Right atrium auricular region (tissue), 2 donors: ENCODE data around the gene CCDC85C. TPM values are rescaled to one million over a fixed set of nuclear protein-coding genes. Genes with fewer than 3 reads are reported as not detected.

Experiments used
- DNase-seq: peaks from one replicate; pipeline ENCODE4 v3.0.0-alpha.2; 2019; ENCODE audit warnings: low spot score
- H3K27ac ChIP-seq, 2 donors: fragments of 200-600 bp; sonication (generic); 1 replicate in 1 of 2; 2 replicates in 1 of 2; pipeline ENCODE4 v1.5.1; 2016 to 2019
- H3K27me3 ChIP-seq, 2 donors: fragments of 200-600 bp; sonication (generic); one replicate each; pipeline versions ENCODE4 v1.5.1 to v1.6.0; 2017 to 2019
- H3K36me3 ChIP-seq: fragments of 200-600 bp; sonication (generic); one replicate; pipeline ENCODE4 v1.5.1; 2016
- H3K4me1 ChIP-seq, 2 donors: fragments of 200-600 bp; sonication (generic); one replicate each; pipeline versions ENCODE4 v1.5.1 to v1.6.0; 2017 to 2019
- H3K4me3 ChIP-seq, 2 donors: fragments of 200-600 bp; sonication (generic); 1 replicate in 1 of 2; 2 replicates in 1 of 2; pipeline ENCODE4 v1.5.1; 2017 to 2019; ENCODE audit warnings: mild to moderate bottlenecking in 1 of 2, moderate library complexity in 1 of 2
- H3K9me3 ChIP-seq, 2 donors: fragments of 200-600 bp; sonication (generic); one replicate each; pipeline ENCODE4 v1.5.1; 2019
- total RNA-seq, 2 donors: library from RNA; depleted of rRNA; stranded (reverse); fragments of >200 nt; gene quantifications; one replicate each; pipeline ENCODE4 v1.1.0, GENCODE V29; 2016
- TF ChIP-seq, protein P1 (sequence below), 2 donors: fragments of 200-600 bp; sonication (generic); IDR thresholded peaks; one replicate each; pipeline ENCODE4 v1.5.1; 2019; ENCODE audit warnings: antibody characterized with exemption in 2 of 2

Gene CCDC85C
- total RNA-seq, 2 donors from 2014 or later = 17.1 to 17.7 TPM

DNA sequence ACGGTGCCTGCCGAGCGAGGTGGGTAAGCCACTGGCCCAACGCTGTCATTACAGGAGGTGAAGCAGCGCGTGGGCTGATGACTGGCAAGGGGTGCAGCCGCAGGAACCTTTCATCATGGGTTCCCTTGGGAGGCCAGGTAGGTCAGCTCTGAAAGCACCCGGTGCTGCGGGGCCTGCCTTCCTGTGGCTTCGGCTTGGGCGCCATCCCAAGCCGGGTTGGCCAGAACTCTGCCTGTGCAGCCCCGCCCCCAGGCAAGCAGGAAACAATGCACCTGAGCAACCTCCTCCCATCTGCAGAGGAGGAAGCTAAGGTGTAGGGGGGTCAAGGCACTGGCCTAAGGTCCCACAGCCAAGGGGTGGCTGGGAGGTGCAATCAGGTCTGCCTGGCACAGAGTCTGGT is 21.0 kb upstream of the CCDC85C start:
- Histone ChIP-seq H3K9me3 (no peaks in the 10 kb centered on the region), H3K27me3 (no peaks in the 10 kb centered on the region), H3K36me3 (no peaks in the 10 kb centered on the region), H3K4me1 (peaks cover 0 to 14% of the 10 kb centered on the region in 2 donors), H3K27ac (no peak overlapping the region), H3K4me3 (no peak overlapping the region)
- TF ChIP-seq, protein P1, sequence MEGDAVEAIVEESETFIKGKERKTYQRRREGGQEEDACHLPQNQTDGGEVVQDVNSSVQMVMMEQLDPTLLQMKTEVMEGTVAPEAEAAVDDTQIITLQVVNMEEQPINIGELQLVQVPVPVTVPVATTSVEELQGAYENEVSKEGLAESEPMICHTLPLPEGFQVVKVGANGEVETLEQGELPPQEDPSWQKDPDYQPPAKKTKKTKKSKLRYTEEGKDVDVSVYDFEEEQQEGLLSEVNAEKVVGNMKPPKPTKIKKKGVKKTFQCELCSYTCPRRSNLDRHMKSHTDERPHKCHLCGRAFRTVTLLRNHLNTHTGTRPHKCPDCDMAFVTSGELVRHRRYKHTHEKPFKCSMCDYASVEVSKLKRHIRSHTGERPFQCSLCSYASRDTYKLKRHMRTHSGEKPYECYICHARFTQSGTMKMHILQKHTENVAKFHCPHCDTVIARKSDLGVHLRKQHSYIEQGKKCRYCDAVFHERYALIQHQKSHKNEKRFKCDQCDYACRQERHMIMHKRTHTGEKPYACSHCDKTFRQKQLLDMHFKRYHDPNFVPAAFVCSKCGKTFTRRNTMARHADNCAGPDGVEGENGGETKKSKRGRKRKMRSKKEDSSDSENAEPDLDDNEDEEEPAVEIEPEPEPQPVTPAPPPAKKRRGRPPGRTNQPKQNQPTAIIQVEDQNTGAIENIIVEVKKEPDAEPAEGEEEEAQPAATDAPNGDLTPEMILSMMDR (IDR thresholded peaks at IDR 0.05) = no peak
- no peak for DNase-seq

DNA sequence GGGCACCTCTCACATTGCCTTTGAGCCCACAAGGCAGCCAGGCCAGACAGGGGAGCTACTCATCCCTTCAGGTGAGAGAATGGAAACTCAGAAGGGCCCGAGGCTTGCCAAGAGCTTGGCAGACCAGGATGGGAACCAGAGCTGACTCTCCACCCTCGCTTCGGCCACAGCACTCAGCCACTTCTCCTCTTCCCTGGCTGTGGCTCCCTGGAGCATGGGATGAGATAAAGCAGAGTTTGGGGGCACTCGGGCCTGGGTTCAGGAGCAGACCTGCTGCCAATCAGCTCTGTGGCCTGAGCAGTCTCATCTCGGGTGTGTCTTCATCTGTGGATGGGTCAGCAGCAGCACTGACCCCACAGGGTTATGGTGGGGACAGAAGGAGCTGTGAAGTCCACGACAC is 20.0 kb upstream of the CCDC85C start:
- no peaks in the 10 kb centered on the region for H3K9me3 ChIP-seq
- TF ChIP-seq, protein P1 (IDR thresholded peaks at IDR 0.05) = no peak
- DNase-seq = no peak

DNA sequence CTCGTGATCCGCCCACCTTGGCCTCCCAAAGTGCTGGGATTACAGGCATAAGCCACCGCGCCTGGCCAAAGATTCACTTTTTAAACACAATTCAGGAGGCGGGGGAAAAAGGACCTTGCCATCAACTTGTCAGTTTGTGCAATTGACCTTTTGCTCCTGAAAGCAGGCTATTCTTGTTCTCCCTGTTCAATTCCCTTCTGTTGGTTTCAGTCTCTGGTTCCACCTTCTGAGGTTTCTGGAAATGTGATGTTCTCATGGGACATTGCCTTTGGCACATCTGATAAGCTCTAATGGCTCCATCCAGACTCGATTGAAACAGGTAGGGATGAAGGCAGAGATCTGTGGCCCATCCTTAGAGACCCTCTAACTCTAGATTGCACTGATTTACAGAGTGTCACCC is 17.9 kb upstream of the CCDC85C start:
- Histone ChIP-seq H3K27me3 (no peaks in the 10 kb centered on the region), H3K4me3 (no peak overlapping the region), H3K27ac (no peak overlapping the region), H3K9me3 (no peaks in the 10 kb centered on the region), H3K4me1 (peaks cover 0 to 9% of the 10 kb centered on the region in 2 donors), H3K36me3 (no peaks in the 10 kb centered on the region)
- TF ChIP-seq, protein P1 (IDR thresholded peaks at IDR 0.05) = no peak
- DNase-seq = no peak

More for the DNA sequence above, 20.0 kb upstream of the CCDC85C start:
- Histone ChIP-seq H3K4me3 (no peak overlapping the region), H3K27ac (no peak overlapping the region), H3K36me3 (no peaks in the 10 kb centered on the region), H3K4me1 (peaks cover 0 to 15% of the 10 kb centered on the region in 2 donors), H3K27me3 (no peaks in the 10 kb centered on the region)

DNA sequence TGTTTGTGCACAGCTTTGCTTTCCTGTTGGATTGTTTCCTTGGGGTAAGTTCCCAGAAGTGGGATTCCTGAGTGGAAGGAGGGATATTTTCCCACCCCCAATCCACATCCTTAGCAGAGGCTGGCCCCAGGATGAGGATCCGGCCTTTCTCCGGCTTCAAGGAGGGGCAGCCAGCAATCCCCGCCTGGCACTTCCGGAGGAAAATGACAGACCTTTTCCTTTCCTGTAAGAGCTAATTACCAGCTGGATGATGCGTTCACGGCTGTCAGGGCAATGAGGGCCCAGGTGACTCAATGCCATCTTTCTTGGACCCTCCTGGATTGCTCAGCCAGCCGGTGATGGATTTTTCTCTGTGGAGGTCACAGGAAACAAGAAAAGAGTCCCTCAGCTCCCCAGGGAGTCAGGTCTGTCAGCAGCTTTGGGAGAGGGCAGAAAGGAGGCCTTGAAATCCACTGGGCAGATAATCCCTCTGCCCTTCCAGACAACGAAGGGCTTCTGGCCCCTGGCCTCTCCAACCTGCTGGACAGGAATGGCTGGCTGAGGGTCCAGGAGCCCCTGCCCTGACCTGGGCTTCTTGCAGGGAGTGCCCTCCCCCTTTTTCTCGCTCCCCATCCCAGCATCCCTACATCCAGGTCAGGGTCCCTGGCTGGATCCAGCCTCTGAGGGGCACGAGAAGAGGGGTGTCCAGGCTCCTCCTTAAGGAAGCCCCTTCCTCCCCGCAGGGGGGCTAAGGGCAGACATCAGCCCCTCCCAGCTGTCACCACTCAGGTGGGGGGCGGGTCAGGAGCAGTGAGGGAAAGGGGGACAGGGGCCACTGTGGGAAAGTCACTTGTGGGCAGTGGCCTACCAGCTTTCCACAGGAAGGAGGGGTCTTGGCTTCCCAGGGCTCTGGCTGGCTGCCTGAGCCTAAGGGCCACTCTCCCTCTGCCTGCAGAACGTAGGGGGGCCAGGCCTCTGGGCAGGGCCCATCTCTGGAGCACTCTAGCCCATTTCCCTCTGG is 16.1 kb upstream of the CCDC85C start:
- Histone ChIP-seq H3K27ac (peak overlapping the region in 1 of 2 donors; percentile 30), H3K27me3 (no peaks in the 10 kb centered on the region), H3K4me3 (no peak overlapping the region), H3K9me3 (no peaks in the 10 kb centered on the region), H3K36me3 (no peaks in the 10 kb centered on the region), H3K4me1 (peaks cover 0 to 20% of the 10 kb centered on the region in 2 donors)
- no peak for DNase-seq
- TF ChIP-seq, protein P1 (IDR thresholded peaks at IDR 0.05) = no peak

DNA sequence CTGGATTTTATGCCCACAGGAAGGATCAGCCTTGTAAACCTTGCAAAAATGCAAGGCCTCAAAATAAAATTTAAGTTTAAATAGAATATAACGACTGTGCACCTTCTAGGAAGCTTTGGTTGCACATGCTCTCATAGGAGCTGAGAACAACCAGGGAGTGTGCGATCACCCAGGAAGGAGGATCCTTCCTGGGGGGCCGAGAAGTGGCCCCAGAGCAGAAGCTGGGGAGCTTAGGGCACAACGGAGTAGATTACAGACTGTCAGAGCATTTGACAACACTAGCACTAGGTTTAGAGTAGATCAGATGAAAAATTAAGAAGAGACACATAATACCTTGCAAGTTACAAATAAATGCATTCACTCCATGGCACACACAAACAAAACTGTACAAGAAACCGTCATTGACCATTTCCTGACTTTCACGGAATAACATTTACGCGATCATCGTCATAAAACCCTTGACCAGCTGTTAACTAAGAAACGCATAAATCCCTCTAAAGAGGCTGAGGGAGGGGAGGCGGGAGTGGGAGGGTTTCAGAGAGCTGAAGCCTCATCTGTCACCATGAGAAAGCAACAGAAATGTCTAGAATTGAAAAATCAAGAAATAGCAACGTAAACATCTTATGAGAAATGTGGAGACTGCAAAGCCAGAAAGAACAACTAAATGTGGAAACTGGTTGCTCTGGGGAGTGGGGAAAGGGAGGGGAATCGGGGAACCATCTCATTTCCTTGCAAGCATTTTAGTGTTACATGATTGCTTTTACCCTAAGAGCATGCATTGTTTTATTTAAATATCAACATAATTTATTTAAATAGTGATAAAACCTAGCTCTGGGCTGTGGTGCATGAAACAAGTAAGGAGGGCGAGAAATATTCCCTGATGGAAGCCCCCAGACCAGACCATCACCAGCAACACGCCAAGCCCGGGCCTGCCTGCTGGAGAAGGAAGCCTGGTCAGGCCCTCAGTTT is 13.1 kb upstream of the CCDC85C start:
- no peaks in the 10 kb centered on the region for H3K27me3 ChIP-seq
- H3K4me1 ChIP-seq = peaks cover 0 to 26% of the 10 kb centered on the region in 2 donors
- no peak overlapping the region for H3K27ac ChIP-seq
- TF ChIP-seq, protein P1 (IDR thresholded peaks at IDR 0.05) = no peak
- DNase-seq = no peak
- no peaks in the 10 kb centered on the region for H3K36me3 ChIP-seq
- H3K9me3 ChIP-seq = no peaks in the 10 kb centered on the region
- no peak overlapping the region for H3K4me3 ChIP-seq
